ENCODE measurements around the gene WNT8B.

DNA sequence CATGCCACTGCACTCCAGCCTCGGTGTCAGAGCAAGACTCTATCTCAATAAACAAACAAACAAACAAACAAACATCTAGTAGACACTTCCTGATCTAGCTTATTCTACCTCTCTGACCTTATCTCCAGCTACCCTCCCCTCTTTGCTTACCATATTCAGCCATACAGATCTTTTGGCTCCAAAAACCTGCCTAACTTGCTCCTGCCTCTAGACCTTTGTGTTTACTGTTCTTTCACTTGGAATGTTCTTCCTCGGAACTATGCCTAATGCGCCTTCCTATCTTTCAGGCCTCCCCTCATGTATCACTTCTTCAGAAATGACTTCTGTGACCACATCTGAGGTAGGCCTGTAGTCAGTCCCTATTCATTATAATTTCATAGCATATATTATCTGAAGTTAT, 20.3 kb upstream of the WNT8B start:
- TF ChIP-seq, protein P1, sequence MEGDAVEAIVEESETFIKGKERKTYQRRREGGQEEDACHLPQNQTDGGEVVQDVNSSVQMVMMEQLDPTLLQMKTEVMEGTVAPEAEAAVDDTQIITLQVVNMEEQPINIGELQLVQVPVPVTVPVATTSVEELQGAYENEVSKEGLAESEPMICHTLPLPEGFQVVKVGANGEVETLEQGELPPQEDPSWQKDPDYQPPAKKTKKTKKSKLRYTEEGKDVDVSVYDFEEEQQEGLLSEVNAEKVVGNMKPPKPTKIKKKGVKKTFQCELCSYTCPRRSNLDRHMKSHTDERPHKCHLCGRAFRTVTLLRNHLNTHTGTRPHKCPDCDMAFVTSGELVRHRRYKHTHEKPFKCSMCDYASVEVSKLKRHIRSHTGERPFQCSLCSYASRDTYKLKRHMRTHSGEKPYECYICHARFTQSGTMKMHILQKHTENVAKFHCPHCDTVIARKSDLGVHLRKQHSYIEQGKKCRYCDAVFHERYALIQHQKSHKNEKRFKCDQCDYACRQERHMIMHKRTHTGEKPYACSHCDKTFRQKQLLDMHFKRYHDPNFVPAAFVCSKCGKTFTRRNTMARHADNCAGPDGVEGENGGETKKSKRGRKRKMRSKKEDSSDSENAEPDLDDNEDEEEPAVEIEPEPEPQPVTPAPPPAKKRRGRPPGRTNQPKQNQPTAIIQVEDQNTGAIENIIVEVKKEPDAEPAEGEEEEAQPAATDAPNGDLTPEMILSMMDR (conservative IDR thresholded peaks at IDR 0.05; ENCODE audit: low read length) = no peak
- no peak for TF ChIP-seq EZH2phosphoT487 (IDR thresholded peaks at IDR 0.05; ENCODE audit: borderline replicate concordance, low read depth, low read length)
